SHP77 (cell line): ENCODE data around the gene RAB40C.

ENCODE experiments used
- DNase-seq, 2 experiments: peaks; one replicate each; lab custom pipeline; 2025; lab: John Stamatoyannopoulos, UW

The RAB40C gene

GRCh38 chr16:668519-669171 lies 78.8 kb downstream of the RAB40C start:
- DNase-seq, result no peak

- DNase-seq, result no peak
Observed at GRCh38 chr16:669666-670065, 79.8 kb downstream of the RAB40C start.

GRCh38 chr16:670485-671352 lies 80.9 kb downstream of the RAB40C start:
- no peak for DNase-seq

GRCh38 chr16:671353-672131 lies 81.7 kb downstream of the RAB40C start:
- DNase-seq, result no peak

GRCh38 chr16:672371-672770 lies 82.5 kb downstream of the RAB40C start:
- DNase-seq, result no peak

GRCh38 chr16:672851-673250 lies 83.0 kb downstream of the RAB40C start:
- DNase-seq, result no peak

- DNase-seq, result no peak
Observed at GRCh38 chr16:673399-673991, 83.6 kb downstream of the RAB40C start.

- no peak for DNase-seq
Observed at GRCh38 chr16:674214-674881, 84.5 kb downstream of the RAB40C start.

- no peak for DNase-seq
Observed at GRCh38 chr16:674968-675883, 85.4 kb downstream of the RAB40C start, which contains the start of gene RHBDL1. Gene RHBDL1 (plus strand): TSS chr16:675671. CDS start chr16:675791, 120 bp downstream.

GRCh38 chr16:675884-676564 lies 86.2 kb downstream of the RAB40C start:
- no peak for DNase-seq

GRCh38 chr16:676565-676902 lies 86.7 kb downstream of the RAB40C start:
- no peak for DNase-seq

- DNase-seq, result no peak
Observed at GRCh38 chr16:676913-677312, 87.0 kb downstream of the RAB40C start.

- DNase-seq, result no peak
Observed at GRCh38 chr16:677316-678190, 87.7 kb downstream of the RAB40C start.

- DNase-seq, result no peak
Observed at GRCh38 chr16:678209-678857, 88.5 kb downstream of the RAB40C start.
